Spleen (tissue), 7 donors: Measurements from ENCODE around the gene IER5.

Source experiments
- POLR2A ChIP-seq, 3 donors: fragments of 450-650 bp; IDR thresholded peaks; one replicate each; pipeline ENCODE4 v1.5.1; 2017; ENCODE audit warnings: antibody characterized with exemption in 3 of 3, mild to moderate bottlenecking in 1 of 3
- POLR2AphosphoS5 ChIP-seq, 3 donors: sonication (generic); formaldehyde crosslinking; IDR thresholded peaks; one replicate each; pipeline ENCODE4 v1.5.1; 2017; ENCODE audit warnings: antibody characterized with exemption in 3 of 3
- TF ChIP-seq, protein P1 (sequence below), 11 experiments: fragments of 200-600 bp in 7 of 11; fragments of 450-650 bp in 4 of 11; sonication (generic) in 4 of 11; IDR thresholded peaks in 8 of 11; conservative IDR thresholded peaks in 3 of 11; 1 replicate in 7 of 11; 2 replicates in 4 of 11; pipeline versions ENCODE4 v1.4.0 to v1.8.0; 2016 to 2021; ENCODE audit warnings: antibody characterized with exemption in 11 of 11, inconsistent platforms in 4 of 11, mild to moderate bottlenecking in 1 of 11
- donor health status: DM: no; HTN: no; CAD: no; lungs with moderate emphysema.
- donor health status: DM: no; HTN: no; CAD: no.
- donor health status: DM: no; HTN: no; CAD: no.

DNA sequence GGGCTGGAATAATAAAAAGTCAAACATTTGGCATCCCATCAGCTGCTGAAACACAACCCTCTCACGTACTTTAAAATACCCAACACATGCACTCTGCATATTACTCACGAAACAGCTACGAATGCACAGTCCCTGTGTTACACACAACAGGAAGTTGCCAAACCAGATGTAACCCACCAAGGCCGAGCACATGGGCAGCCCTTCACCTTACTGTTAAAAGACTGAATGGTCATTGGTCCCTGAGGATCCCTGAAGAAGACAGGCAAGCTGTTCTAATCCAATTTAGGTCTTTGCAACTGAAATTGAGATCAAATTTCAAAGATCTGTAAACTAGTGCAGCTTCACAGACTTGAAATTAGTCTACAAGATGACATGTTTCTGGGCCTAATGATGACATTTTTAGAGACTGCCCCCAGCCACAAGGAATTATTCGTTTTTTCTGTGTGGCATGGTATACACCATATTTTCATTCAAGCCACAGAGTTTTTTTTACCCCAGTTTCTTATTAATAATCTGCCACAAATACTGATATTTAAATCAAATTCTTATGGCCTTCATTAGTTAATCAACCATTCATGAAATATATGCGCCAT lies 25.6 kb upstream of the IER5 start:
- TF ChIP-seq, protein P1, sequence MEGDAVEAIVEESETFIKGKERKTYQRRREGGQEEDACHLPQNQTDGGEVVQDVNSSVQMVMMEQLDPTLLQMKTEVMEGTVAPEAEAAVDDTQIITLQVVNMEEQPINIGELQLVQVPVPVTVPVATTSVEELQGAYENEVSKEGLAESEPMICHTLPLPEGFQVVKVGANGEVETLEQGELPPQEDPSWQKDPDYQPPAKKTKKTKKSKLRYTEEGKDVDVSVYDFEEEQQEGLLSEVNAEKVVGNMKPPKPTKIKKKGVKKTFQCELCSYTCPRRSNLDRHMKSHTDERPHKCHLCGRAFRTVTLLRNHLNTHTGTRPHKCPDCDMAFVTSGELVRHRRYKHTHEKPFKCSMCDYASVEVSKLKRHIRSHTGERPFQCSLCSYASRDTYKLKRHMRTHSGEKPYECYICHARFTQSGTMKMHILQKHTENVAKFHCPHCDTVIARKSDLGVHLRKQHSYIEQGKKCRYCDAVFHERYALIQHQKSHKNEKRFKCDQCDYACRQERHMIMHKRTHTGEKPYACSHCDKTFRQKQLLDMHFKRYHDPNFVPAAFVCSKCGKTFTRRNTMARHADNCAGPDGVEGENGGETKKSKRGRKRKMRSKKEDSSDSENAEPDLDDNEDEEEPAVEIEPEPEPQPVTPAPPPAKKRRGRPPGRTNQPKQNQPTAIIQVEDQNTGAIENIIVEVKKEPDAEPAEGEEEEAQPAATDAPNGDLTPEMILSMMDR (IDR thresholded peaks at IDR 0.05 in 8 of 11, conservative IDR thresholded peaks at IDR 0.05 in 3 of 11), result no peak
- TF ChIP-seq POLR2A (IDR thresholded peaks at IDR 0.05) (no peak), POLR2AphosphoS5 (IDR thresholded peaks at IDR 0.05) (no peak)
